HG03442 (cell line): ENCODE measurements around the gene PPP2R5C.
A peak's percentile ranks its signal among the peaks of the same experiment; 100 is the strongest.

ENCODE experiments used
- ATAC-seq: cut with Tn5 transposase; IDR thresholded peaks from one replicate; pipeline ENCODE4 v1.9.1; 2021; ENCODE audit warnings: mild to moderate bottlenecking, moderate library complexity; ENCODE audit not compliant: unreplicated experiment

Gene PPP2R5C

GRCh38 chr14:101937926-101938767 lies 176.6 kb downstream of the PPP2R5C start:
- ATAC-seq, result no peak

GRCh38 chr14:101939646-101940170 lies 178.2 kb downstream of the PPP2R5C start:
- ATAC-seq, result no peak

- ATAC-seq, result no peak
These were observed 182.9 kb downstream of the PPP2R5C start for GRCh38 chr14:101944451-101944850.

GRCh38 chr14:101945171-101945570 lies 183.7 kb downstream of the PPP2R5C start:
- no peak for ATAC-seq

GRCh38 chr14:101947577-101947903 lies 186.0 kb downstream of the PPP2R5C start:
- no peak for ATAC-seq

GRCh38 chr14:101947904-101948665 lies 186.6 kb downstream of the PPP2R5C start:
- ATAC-seq, result peak; percentile 95

GRCh38 chr14:101948666-101949216 lies 187.2 kb downstream of the PPP2R5C start:
- peak; percentile 0 for ATAC-seq

- no peak for ATAC-seq
These were observed 188.6 kb downstream of the PPP2R5C start for GRCh38 chr14:101950100-101950499.

GRCh38 chr14:101950516-101951215 lies 189.2 kb downstream of the PPP2R5C start:
- no peak for ATAC-seq

- no peak for ATAC-seq
These were observed 191.6 kb downstream of the PPP2R5C start for GRCh38 chr14:101953151-101953550.

- ATAC-seq, result no peak
These were observed 193.0 kb downstream of the PPP2R5C start for GRCh38 chr14:101954501-101954900.

- ATAC-seq, result no peak
These were observed 194.2 kb downstream of the PPP2R5C start for GRCh38 chr14:101955695-101956161.

GRCh38 chr14:101956179-101956885 lies 194.8 kb downstream of the PPP2R5C start:
- no peak for ATAC-seq

- ATAC-seq, result no peak
These were observed 196.1 kb downstream of the PPP2R5C start for GRCh38 chr14:101957406-101958234.

- no peak for ATAC-seq
These were observed 197.1 kb downstream of the PPP2R5C start for GRCh38 chr14:101958418-101959180.

GRCh38 chr14:101959277-101959676 lies 197.8 kb downstream of the PPP2R5C start:
- no peak for ATAC-seq

- ATAC-seq, result no peak
These were observed 198.7 kb downstream of the PPP2R5C start for GRCh38 chr14:101960225-101960624.

- ATAC-seq, result no peak
These were observed 199.7 kb downstream of the PPP2R5C start for GRCh38 chr14:101961011-101961721.
